GM23338 (cell line): ENCODE measurements around the gene NRN1L. TPM values are rescaled to one million over a fixed set of nuclear protein-coding genes. Genes with fewer than 3 reads are reported as not detected.

ENCODE experiments used
- ATAC-seq: fragments of 200-7000 bp; cut with Tn5 transposase; 3 replicates; pipeline ENCODE4 v1.9.1; 2020
- DNase-seq: peaks from one replicate; pipeline ENCODE4 v3.0.0-alpha.2; 2015; ENCODE audit warnings: low spot score
- H2AFZ ChIP-seq: fragments of 200-600 bp; sonication (generic); 2 replicates; pipeline ENCODE4 v1.8.0; 2016; ENCODE audit warnings: antibody characterized with exemption, mild to moderate bottlenecking, moderate library complexity
- H3F3A ChIP-seq: fragments of 200-600 bp; sonication (generic); replicated peaks from 2 replicates; pipeline ENCODE4 v1.8.0; 2017; ENCODE audit warnings: antibody characterized with exemption, mixed run types, low read depth
- H3K27ac ChIP-seq: fragments of 200-600 bp; sonication (generic); 2 replicates; pipeline ENCODE4 v1.6.1; 2016; ENCODE audit warnings: low read depth
- H3K27me3 ChIP-seq: fragments of 200-600 bp; sonication (generic); 2 replicates; pipeline ENCODE4 v1.8.0; 2016; ENCODE audit warnings: mild to moderate bottlenecking, mixed run types, moderate library complexity; ENCODE audit not compliant: insufficient read depth
- H3K36me3 ChIP-seq: fragments of 200-600 bp; sonication (generic); 2 replicates; pipeline ENCODE4 v1.8.0; 2016; ENCODE audit warnings: mild to moderate bottlenecking; ENCODE audit not compliant: insufficient read depth
- H3K4me1 ChIP-seq: fragments of 200-600 bp; sonication (generic); 2 replicates; pipeline ENCODE4 v1.8.0; 2016; ENCODE audit warnings: mild to moderate bottlenecking, moderate library complexity; ENCODE audit not compliant: insufficient read depth
- H3K4me2 ChIP-seq: fragments of 200-600 bp; sonication (generic); 2 replicates; pipeline ENCODE4 v1.7.1; 2017; ENCODE audit warnings: mixed run types
- H3K4me3 ChIP-seq: fragments of 200-600 bp; sonication (generic); 2 replicates; pipeline ENCODE4 v1.6.1; 2016; ENCODE audit warnings: mixed run types
- H3K79me2 ChIP-seq: fragments of 200-600 bp; sonication (generic); replicated peaks from 2 replicates; pipeline ENCODE4 v1.8.0; 2017; ENCODE audit warnings: mild to moderate bottlenecking; ENCODE audit not compliant: insufficient read depth
- H3K9me2 ChIP-seq: fragments of 200-600 bp; sonication (generic); 2 replicates; pipeline ENCODE4 v1.8.0; 2017; ENCODE audit not compliant: insufficient read depth
- H4K20me1 ChIP-seq: fragments of 200-600 bp; sonication (generic); replicated peaks from 2 replicates; pipeline ENCODE4 v1.8.0; 2017; ENCODE audit warnings: mild to moderate bottlenecking; ENCODE audit not compliant: insufficient read depth
- H3K27ac Mint-ChIP-seq: 2 replicates; pipeline ENCODE4 v1.8.0; 2020; ENCODE audit warnings: inconsistent platforms, mild to moderate bottlenecking, moderate library complexity, mixed read lengths
- H3K27me3 Mint-ChIP-seq: 3 replicates; pipeline ENCODE4 v1.8.0; 2022; ENCODE audit warnings: low read depth, mild to moderate bottlenecking, moderate library complexity, mixed read lengths, inconsistent platforms; ENCODE audit not compliant: insufficient read depth, poor library complexity
- H3K36me3 Mint-ChIP-seq: 3 replicates; pipeline ENCODE4 v1.8.0; 2021; ENCODE audit warnings: low read depth, mild to moderate bottlenecking, inconsistent platforms, moderate library complexity, mixed read lengths
- H3K4me1 Mint-ChIP-seq: 3 replicates; pipeline ENCODE4 v1.8.0; 2020; ENCODE audit warnings: mild to moderate bottlenecking, inconsistent platforms, mixed read lengths
- H3K4me3 Mint-ChIP-seq: 3 replicates; pipeline ENCODE4 v1.8.0; 2021; ENCODE audit warnings: moderate library complexity, mild to moderate bottlenecking, inconsistent platforms, mixed read lengths
- H3K9me3 Mint-ChIP-seq: 3 replicates; pipeline ENCODE4 v1.8.0; 2020; ENCODE audit warnings: moderate library complexity, mild to moderate bottlenecking, inconsistent platforms, mixed read lengths
- CREB1 ChIP-seq: fragments of 250-450 bp; sonication (Bioruptor Pico); IDR thresholded peaks from 2 replicates; pipeline ENCODE4 v1.5.0; 2020; ENCODE audit warnings: low read depth, mild to moderate bottlenecking, moderate library complexity
- CTCF ChIP-seq, 2 experiments: fragments of 200-600 bp in 1 of 2; sonication (generic) in 1 of 2; conservative IDR thresholded peaks; 2 replicates each; pipeline versions ENCODE4 v1.5.1 to v1.6.1; 2016 to 2017; ENCODE audit warnings: antibody characterized with exemption in 2 of 2, low read depth in 2 of 2, mild to moderate bottlenecking in 2 of 2, moderate library complexity in 1 of 2
- ETS1 ChIP-seq: IDR thresholded peaks from 2 replicates; pipeline ENCODE4 v1.6.1; 2016; ENCODE audit warnings: antibody characterized with exemption
- EZH2 ChIP-seq: fragments of 200-600 bp; sonication (generic); IDR thresholded peaks from one replicate; pipeline ENCODE4 v1.8.0; 2017; ENCODE audit warnings: antibody characterized with exemption, mild to moderate bottlenecking, low read depth; ENCODE audit not compliant: unreplicated experiment
- EZH2phosphoT487 ChIP-seq: fragments of 200-600 bp; sonication (generic); IDR thresholded peaks from one replicate; pipeline ENCODE4 v1.8.1; 2018; ENCODE audit warnings: antibody characterized with exemption; ENCODE audit not compliant: unreplicated experiment
- JUNB ChIP-seq: IDR thresholded peaks from one replicate; pipeline ENCODE4 v1.6.1; 2016; ENCODE audit warnings: antibody characterized with exemption; ENCODE audit not compliant: unreplicated experiment
- NANOG ChIP-seq: IDR thresholded peaks from 2 replicates; pipeline ENCODE4 v1.6.1; 2016; ENCODE audit warnings: antibody characterized with exemption, borderline replicate concordance
- POLR2AphosphoS5 ChIP-seq: IDR thresholded peaks from 2 replicates; pipeline ENCODE4 v1.6.1; 2016; ENCODE audit warnings: antibody characterized with exemption, low read depth
- REST ChIP-seq: IDR thresholded peaks from one replicate; pipeline ENCODE4 v1.6.1; 2018; ENCODE audit warnings: antibody characterized with exemption; ENCODE audit not compliant: unreplicated experiment
- STAT1 ChIP-seq: IDR thresholded peaks from one replicate; pipeline ENCODE4 v1.6.1; 2016; ENCODE audit warnings: antibody characterized with exemption; ENCODE audit not compliant: unreplicated experiment
- ZNF114 ChIP-seq: fragments of 250-450 bp; sonication (Bioruptor Pico); IDR thresholded peaks from 2 replicates; pipeline ENCODE4 v1.5.0; 2020; ENCODE audit warnings: mild to moderate bottlenecking, moderate library complexity
- ZNF331 ChIP-seq: fragments of 250-450 bp; sonication (Bioruptor Pico); IDR thresholded peaks from 2 replicates; pipeline ENCODE4 v1.5.0; 2020; ENCODE audit warnings: low read depth, mild to moderate bottlenecking, moderate library complexity
- ZNF462 ChIP-seq: fragments of 250-450 bp; sonication (Bioruptor Pico); IDR thresholded peaks from 2 replicates; pipeline ENCODE4 v1.5.0; 2020; ENCODE audit warnings: mild to moderate bottlenecking, moderate library complexity
- polyA plus RNA-seq: library from polyadenylated mRNA; unstranded; fragments of >200 nt; fragmentation: Nextera tagmentation; extraction: Ambion mirVana; gene quantifications from 2 replicates; pipeline ENCODE4 v1.2.1, GENCODE V29; 2016
- total RNA-seq: library from RNA; depleted of rRNA; stranded (reverse); fragments of >200 nt; shearing (Covaris generic); gene quantifications from 2 replicates; pipeline ENCODE4 v1.2.3, GENCODE V29; 2014

The NRN1L gene
- total and polyA plus RNA-seq, 2 experiments from 2014 or later, result 14.0 to 26.1 TPM

- no peak for DNase-seq
- H3K27me3 Mint-ChIP-seq, result peaks cover 9% of the 10 kb centered on the region
- Histone ChIP-seq H4K20me1 (no peaks in the 10 kb centered on the region; the same call in 1 of the 2 replicates), H3K4me1 (peaks cover 33% of the 10 kb centered on the region), H3K79me2 (peaks cover under 1% of the 10 kb centered on the region; the same call in 1 of the 2 replicates), H3K27ac (no peak overlapping the region), H3K27me3 (no peaks in the 10 kb centered on the region), H3K9me2 (no peaks in the 10 kb centered on the region), H3K36me3 (no peaks in the 10 kb centered on the region), H3F3A (peaks cover 23% of the 10 kb centered on the region; the same call in 1 of the 2 replicates), H3K4me2 (no peak overlapping the region), H2AFZ (no peak overlapping the region), H3K4me3 (no peak overlapping the region)
- H3K4me1 Mint-ChIP-seq, result peaks cover 26% of the 10 kb centered on the region
- H3K4me3 Mint-ChIP-seq, result no peak overlapping the region
- H3K27ac Mint-ChIP-seq, result no peak overlapping the region
- peaks cover 8% of the 10 kb centered on the region for H3K36me3 Mint-ChIP-seq
- no peaks in the 10 kb centered on the region for H3K9me3 Mint-ChIP-seq
- ATAC-seq, result no peak
- TF ChIP-seq CREB1 (CRISPR knock-in tag), result no peak
- TF ChIP-seq STAT1, result no peak
- no peak for TF ChIP-seq ZNF114
- TF ChIP-seq ZNF331, result no peak
- TF ChIP-seq JUNB, result no peak
- TF ChIP-seq REST, result no peak
- no peak for TF ChIP-seq ZNF462 (CRISPR knock-in tag)
- TF ChIP-seq ETS1, result no peak
- no peak for TF ChIP-seq POLR2AphosphoS5
- TF ChIP-seq EZH2, result no peak
- TF ChIP-seq CTCF (conservative IDR thresholded peaks at IDR 0.05; ENCODE audit: low read depth in 2 of 2), result no peak
- TF ChIP-seq EZH2phosphoT487, result no peak
- no peak for TF ChIP-seq NANOG
These were observed 3.6 kb downstream of the NRN1L start for GRCh38 chr16:67888331-67888730.
